ENCODE results near the gene PGK1.
"Not testable (repeated sequence)": the region's sequence is repeated elsewhere in the genome, so short reads cannot be mapped to it uniquely, and the experiment has no call there.

The PGK1 gene

DNA sequence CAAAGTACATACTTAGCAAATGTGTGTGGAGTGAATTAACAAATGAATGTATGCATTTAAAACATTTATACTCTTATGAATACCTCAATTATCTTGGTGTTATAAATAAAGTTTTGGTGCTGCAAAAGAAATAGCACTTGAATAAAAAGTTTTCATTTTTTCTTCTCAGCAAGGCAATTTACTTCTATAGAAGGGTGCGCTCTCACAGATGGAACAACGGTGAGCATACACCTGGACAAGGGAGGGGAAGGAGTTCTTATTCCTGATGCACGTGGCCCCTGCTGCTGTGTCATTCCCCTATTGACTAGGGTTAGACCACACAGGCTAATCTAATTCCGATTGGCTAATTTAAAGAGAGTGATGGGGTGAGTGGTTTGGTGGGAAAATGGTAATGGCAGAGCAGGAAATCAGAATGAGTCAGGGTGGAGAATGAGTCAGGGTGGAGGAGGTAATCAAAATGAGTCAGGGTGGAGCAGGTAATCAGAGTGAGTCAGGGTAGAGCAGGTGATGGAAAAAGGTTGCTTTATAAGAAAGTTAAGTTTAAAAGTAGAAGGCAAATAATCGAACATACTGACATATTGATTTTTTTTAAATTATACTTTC is 28.2 kb upstream of the PGK1 start:
- H4K20me1 ChIP-seq (ENCODE audit: low read depth, low read length), result no peaks in the 10 kb centered on the region
- H2AFZ ChIP-seq (ENCODE audit: low read depth, low read length, severe bottlenecking), result no peak overlapping the region
- no peaks in the 10 kb centered on the region for H3K9me3 ChIP-seq (ENCODE audit: insufficient read depth, low read length)
- H3K27me3 ChIP-seq (ENCODE audit: low read length), result no peaks in the 10 kb centered on the region
- H3K27ac ChIP-seq (ENCODE audit: low read depth, low read length), result no peak overlapping the region
- H3K36me3 ChIP-seq (ENCODE audit: low read length), result no peaks in the 10 kb centered on the region
- no peak overlapping the region for H3K4me3 ChIP-seq (ENCODE audit: insufficient read depth, low read length, poor library complexity, severe bottlenecking)
- no peaks in the 10 kb centered on the region for H3K79me2 ChIP-seq (ENCODE audit: insufficient read depth, low read length)
- no peaks in the 10 kb centered on the region for H3F3A ChIP-seq (ENCODE audit: insufficient read depth)
- TF ChIP-seq, protein P1, sequence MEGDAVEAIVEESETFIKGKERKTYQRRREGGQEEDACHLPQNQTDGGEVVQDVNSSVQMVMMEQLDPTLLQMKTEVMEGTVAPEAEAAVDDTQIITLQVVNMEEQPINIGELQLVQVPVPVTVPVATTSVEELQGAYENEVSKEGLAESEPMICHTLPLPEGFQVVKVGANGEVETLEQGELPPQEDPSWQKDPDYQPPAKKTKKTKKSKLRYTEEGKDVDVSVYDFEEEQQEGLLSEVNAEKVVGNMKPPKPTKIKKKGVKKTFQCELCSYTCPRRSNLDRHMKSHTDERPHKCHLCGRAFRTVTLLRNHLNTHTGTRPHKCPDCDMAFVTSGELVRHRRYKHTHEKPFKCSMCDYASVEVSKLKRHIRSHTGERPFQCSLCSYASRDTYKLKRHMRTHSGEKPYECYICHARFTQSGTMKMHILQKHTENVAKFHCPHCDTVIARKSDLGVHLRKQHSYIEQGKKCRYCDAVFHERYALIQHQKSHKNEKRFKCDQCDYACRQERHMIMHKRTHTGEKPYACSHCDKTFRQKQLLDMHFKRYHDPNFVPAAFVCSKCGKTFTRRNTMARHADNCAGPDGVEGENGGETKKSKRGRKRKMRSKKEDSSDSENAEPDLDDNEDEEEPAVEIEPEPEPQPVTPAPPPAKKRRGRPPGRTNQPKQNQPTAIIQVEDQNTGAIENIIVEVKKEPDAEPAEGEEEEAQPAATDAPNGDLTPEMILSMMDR (IDR thresholded peaks at IDR 0.05; ENCODE audit: insufficient read depth, low read length, poor library complexity, severe bottlenecking), result no peak
- TF ChIP-seq EZH2phosphoT487 (conservative IDR thresholded peaks at IDR 0.05; ENCODE audit: low read length), result no peak
- H3K9me2 ChIP-seq (replicated peaks; ENCODE audit: insufficient read depth, low read length), result no peaks in the 10 kb centered on the region
- no peak overlapping the region for H3K9ac ChIP-seq (ENCODE audit: low read length)
- H3K4me2 ChIP-seq (ENCODE audit: low read depth, low read length, poor library complexity, severe bottlenecking), result no peak overlapping the region

DNA sequence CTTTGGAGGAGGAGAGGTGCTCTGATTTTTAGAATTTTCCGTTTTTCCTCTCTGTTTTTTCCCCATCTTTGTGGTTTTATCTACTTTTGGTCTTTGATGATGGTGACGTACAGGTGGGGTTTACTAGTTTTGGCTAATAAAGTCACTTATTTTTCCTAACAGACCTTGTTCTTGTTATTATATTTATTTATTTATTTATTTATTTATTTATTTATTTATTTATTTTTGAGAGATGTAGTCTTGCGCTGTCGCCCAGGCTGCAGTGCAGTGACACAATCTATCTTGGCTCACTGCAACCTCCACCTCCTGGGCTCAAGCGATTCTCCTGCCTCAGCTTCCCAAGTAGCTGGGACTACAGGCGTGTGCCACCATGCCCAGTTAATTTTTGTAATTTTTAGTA is 22.6 kb upstream of the PGK1 start:
- not testable (repeated sequence) for H3K36me3 ChIP-seq (ENCODE audit: low read length); H3K9me3 ChIP-seq (ENCODE audit: insufficient read depth, low read length); H3K9me2 ChIP-seq (replicated peaks; ENCODE audit: insufficient read depth, low read length); H3K27ac ChIP-seq (ENCODE audit: low read depth, low read length); H3K9ac ChIP-seq (ENCODE audit: low read length); H3K4me2 ChIP-seq (ENCODE audit: low read depth, low read length, poor library complexity, severe bottlenecking); H4K20me1 ChIP-seq (ENCODE audit: low read depth, low read length); H3K4me3 ChIP-seq (ENCODE audit: insufficient read depth, low read length, poor library complexity, severe bottlenecking); H2AFZ ChIP-seq (ENCODE audit: low read depth, low read length, severe bottlenecking); H3F3A ChIP-seq (ENCODE audit: insufficient read depth); H3K79me2 ChIP-seq (ENCODE audit: insufficient read depth, low read length); H3K27me3 ChIP-seq (ENCODE audit: low read length)

DNA sequence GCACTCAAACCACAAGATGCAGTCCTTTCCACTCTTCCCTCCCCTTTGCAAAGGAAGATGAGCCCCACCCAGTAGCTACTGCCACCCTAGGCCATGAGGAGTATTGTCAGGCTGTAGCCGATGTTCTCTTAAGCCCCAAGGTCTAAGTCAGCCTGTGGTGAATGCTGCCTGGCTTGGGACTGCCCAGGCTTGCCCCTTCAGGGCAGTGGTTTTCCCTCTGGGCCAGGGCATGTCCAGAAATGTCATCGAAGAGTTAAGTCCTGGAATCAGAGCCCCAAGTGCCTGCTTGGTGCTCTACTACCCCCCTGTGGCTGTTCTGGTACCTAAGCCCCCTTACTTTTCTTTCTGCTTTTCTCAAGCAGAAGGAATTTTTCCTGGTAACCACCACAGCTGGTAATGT is 11.8 kb upstream of the PGK1 start:
- H3K4me2 ChIP-seq (ENCODE audit: low read depth, low read length, poor library complexity, severe bottlenecking), result no peak overlapping the region
- H3K9me3 ChIP-seq (ENCODE audit: insufficient read depth, low read length), result no peaks in the 10 kb centered on the region
- H3K27ac ChIP-seq (ENCODE audit: low read depth, low read length), result no peak overlapping the region
- H3K27me3 ChIP-seq (ENCODE audit: low read length), result no peaks in the 10 kb centered on the region
- no peak overlapping the region for H2AFZ ChIP-seq (ENCODE audit: low read depth, low read length, severe bottlenecking)
- no peak overlapping the region for H3K9ac ChIP-seq (ENCODE audit: low read length)
- H3F3A ChIP-seq (ENCODE audit: insufficient read depth), result no peaks in the 10 kb centered on the region
- no peaks in the 10 kb centered on the region for H3K36me3 ChIP-seq (ENCODE audit: low read length)
- H3K4me3 ChIP-seq (ENCODE audit: insufficient read depth, low read length, poor library complexity, severe bottlenecking), result no peak overlapping the region
- TF ChIP-seq EZH2phosphoT487 (conservative IDR thresholded peaks at IDR 0.05; ENCODE audit: low read length), result no peak
- TF ChIP-seq, protein P1 (IDR thresholded peaks at IDR 0.05; ENCODE audit: insufficient read depth, low read length, poor library complexity, severe bottlenecking), result no peak
- no peaks in the 10 kb centered on the region for H3K79me2 ChIP-seq (ENCODE audit: insufficient read depth, low read length)
- H3K9me2 ChIP-seq (replicated peaks; ENCODE audit: insufficient read depth, low read length), result no peaks in the 10 kb centered on the region
- no peaks in the 10 kb centered on the region for H4K20me1 ChIP-seq (ENCODE audit: low read depth, low read length)

DNA sequence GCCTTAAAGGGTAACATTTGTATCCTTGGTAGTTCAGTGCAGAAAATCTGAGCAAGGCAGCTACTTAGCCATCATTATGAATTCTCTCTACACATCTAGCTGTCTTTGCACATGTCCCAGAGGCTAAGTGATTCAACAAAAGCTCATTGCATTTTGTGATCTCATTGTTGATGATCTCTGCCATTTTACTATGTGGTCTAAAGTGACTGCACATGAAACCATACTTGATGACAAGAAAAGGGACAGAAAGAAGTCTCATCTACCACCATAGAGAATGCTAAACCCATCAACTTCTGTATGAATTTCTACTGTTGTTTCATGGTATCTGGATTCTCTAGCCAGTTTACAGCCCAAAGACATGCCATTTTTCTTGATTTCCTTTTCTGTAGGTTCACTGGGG is 5.9 kb upstream of the PGK1 start:
- Histone ChIP-seq H3K9ac (ENCODE audit: low read length) (no peak overlapping the region), H2AFZ (ENCODE audit: low read depth, low read length, severe bottlenecking) (no peak overlapping the region), H4K20me1 (ENCODE audit: low read depth, low read length) (no peaks in the 10 kb centered on the region), H3K9me3 (ENCODE audit: insufficient read depth, low read length) (no peaks in the 10 kb centered on the region), H3K9me2 (replicated peaks; ENCODE audit: insufficient read depth, low read length) (no peaks in the 10 kb centered on the region), H3K4me3 (ENCODE audit: insufficient read depth, low read length, poor library complexity, severe bottlenecking) (no peak overlapping the region), H3K27me3 (ENCODE audit: low read length) (no peaks in the 10 kb centered on the region), H3K36me3 (ENCODE audit: low read length) (no peaks in the 10 kb centered on the region), H3K4me2 (ENCODE audit: low read depth, low read length, poor library complexity, severe bottlenecking) (no peak overlapping the region), H3K27ac (ENCODE audit: low read depth, low read length) (no peak overlapping the region), H3K79me2 (ENCODE audit: insufficient read depth, low read length) (no peaks in the 10 kb centered on the region), H3F3A (ENCODE audit: insufficient read depth) (no peaks in the 10 kb centered on the region)
- TF ChIP-seq, protein P1 (IDR thresholded peaks at IDR 0.05; ENCODE audit: insufficient read depth, low read length, poor library complexity, severe bottlenecking), result no peak
- no peak for TF ChIP-seq EZH2phosphoT487 (conservative IDR thresholded peaks at IDR 0.05; ENCODE audit: low read length)

Measured in SU-DHL-6 (cell line).